ENCODE results near the gene PTPRD.

DNA sequence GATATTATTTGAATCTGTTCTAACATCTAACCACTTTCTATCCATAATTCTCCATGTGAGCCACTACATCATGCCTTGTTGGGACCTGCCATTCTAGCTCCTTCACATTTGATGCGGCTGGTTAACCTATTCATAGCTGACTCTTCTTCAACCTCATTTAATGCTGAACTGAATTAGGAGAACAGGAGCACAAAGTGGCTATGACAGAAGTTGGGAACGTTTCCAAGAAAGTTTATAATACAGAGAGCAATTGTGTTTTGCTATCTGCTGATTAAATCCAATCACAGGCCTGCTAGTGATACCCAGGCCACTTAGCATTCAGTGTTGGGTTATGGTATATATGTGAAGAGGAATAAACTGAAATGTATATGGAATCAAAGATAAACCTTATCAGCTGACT is 440.3 kb downstream of the PTPRD start:
- TF ChIP-seq, protein P1, sequence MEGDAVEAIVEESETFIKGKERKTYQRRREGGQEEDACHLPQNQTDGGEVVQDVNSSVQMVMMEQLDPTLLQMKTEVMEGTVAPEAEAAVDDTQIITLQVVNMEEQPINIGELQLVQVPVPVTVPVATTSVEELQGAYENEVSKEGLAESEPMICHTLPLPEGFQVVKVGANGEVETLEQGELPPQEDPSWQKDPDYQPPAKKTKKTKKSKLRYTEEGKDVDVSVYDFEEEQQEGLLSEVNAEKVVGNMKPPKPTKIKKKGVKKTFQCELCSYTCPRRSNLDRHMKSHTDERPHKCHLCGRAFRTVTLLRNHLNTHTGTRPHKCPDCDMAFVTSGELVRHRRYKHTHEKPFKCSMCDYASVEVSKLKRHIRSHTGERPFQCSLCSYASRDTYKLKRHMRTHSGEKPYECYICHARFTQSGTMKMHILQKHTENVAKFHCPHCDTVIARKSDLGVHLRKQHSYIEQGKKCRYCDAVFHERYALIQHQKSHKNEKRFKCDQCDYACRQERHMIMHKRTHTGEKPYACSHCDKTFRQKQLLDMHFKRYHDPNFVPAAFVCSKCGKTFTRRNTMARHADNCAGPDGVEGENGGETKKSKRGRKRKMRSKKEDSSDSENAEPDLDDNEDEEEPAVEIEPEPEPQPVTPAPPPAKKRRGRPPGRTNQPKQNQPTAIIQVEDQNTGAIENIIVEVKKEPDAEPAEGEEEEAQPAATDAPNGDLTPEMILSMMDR (IDR thresholded peaks at IDR 0.05) = no peak
- TF ChIP-seq EZH2 (IDR thresholded peaks at IDR 0.05) (no peak), EZH2phosphoT487 (IDR thresholded peaks at IDR 0.05) (no peak)

All from neural progenitor cell (in vitro differentiated cells).